ENCODE data around the gene BTBD3. TPM values are rescaled to one million over a fixed set of nuclear protein-coding genes. Genes with fewer than 3 reads are reported as not detected.

Gene BTBD3
- total and polyA plus RNA-seq, 2 donors (not counting 3 experiments of a cell fraction or from before 2014, with no cell fraction given), result 18.6 to 29.3 TPM

GRCh38 chr20:11965602-11966001 lies 47.9 kb downstream of the BTBD3 start:
- intact Hi-C loops (cut with micrococcal nuclease) (no loop called here), dilution Hi-C loops (cut with MboI; ENCODE audit: extremely low pct_ligation_motif_present, low sequenced_read_pairs) (no loop called here)
- H2AFZ ChIP-seq (ENCODE audit: low read depth, low read length), result no peak overlapping the region
- H3K27me3 ChIP-seq (ENCODE audit: control insufficient read depth in 2 of 2, insufficient read depth in 2 of 2, low read length in 2 of 2), result no peaks in the 10 kb centered on the region
- BruUV-seq (replicated peaks), result no TSS peak
- no peak for FAIRE-seq
- no peak overlapping the region for H3K9ac ChIP-seq (replicated peaks; ENCODE audit: extremely low read depth, insufficient read depth, low read length)
- TF ChIP-seq MYC (IDR thresholded peaks at IDR 0.05; ENCODE audit: low read depth, low read length), result no peak
- no peak for TF ChIP-seq CTCF (IDR thresholded peaks at IDR 0.05; ENCODE audit: extremely low read depth in 1 of 2, insufficient read depth in 1 of 2, low read depth in 1 of 2, low read length in 2 of 2)
- TF ChIP-seq MAX (IDR thresholded peaks at IDR 0.05; ENCODE audit: insufficient read depth, insufficient read length), result no peak
- no peak for TF ChIP-seq EZH2 (IDR thresholded peaks at IDR 0.05; ENCODE audit: borderline replicate concordance, low read depth, low read length, severe bottlenecking)
- no peak for TF ChIP-seq POLR2A (IDR thresholded peaks at IDR 0.05; ENCODE audit: low read depth, low read length)
- no peak for TF ChIP-seq GATA2 (IDR thresholded peaks at IDR 0.05; ENCODE audit: insufficient read depth, insufficient read length, low read depth, low read length)
- TF ChIP-seq POLR2AphosphoS5 (IDR thresholded peaks at IDR 0.05; ENCODE audit: insufficient read depth, low read depth, low read length), result no peak
- no peak for TF ChIP-seq JUN (IDR thresholded peaks at IDR 0.05; ENCODE audit: borderline replicate concordance, insufficient read depth, insufficient read length, low read depth)
- no peak for TF ChIP-seq FOS (IDR thresholded peaks at IDR 0.05; ENCODE audit: borderline replicate concordance, insufficient read depth, low read length)
- no peak overlapping the region for H3K4me3 ChIP-seq (replicated peaks in 1 of 3; ENCODE audit: insufficient read depth in 1 of 3, low read depth in 1 of 3, low read length in 3 of 3)
- no peaks in the 10 kb centered on the region for H4K20me1 ChIP-seq (replicated peaks; ENCODE audit: control insufficient read depth, extremely low read depth, insufficient read depth, low read length)
- POLR2A ChIA-PET, result no interaction called here
- CTCF ChIA-PET, result interaction anchor here (1.9 kb wide), 1 partner anchor 290 kb away, joined by 9 read pairs; no protein-coding TSS in a partner anchor
- no peak overlapping the region for H3K27ac ChIP-seq (ENCODE audit: insufficient read depth, low read depth, low read length)
- no peak for DNase-seq (ENCODE audit: low read depth, low spot score)
- H3K4me2 ChIP-seq (ENCODE audit: insufficient read depth, low read length), result no peak overlapping the region
- H3K9me1 ChIP-seq (replicated peaks; ENCODE audit: control insufficient read depth, extremely low read depth, insufficient read depth, low read length), result no peaks in the 10 kb centered on the region
- no peaks in the 10 kb centered on the region for H3K9me3 ChIP-seq (replicated peaks; ENCODE audit: control insufficient read depth, insufficient read depth, low read length)
- no peaks in the 10 kb centered on the region for H3K36me3 ChIP-seq (ENCODE audit: control insufficient read depth in 2 of 2, extremely low read depth in 1 of 2, insufficient read depth in 2 of 2, low read length in 2 of 2)
- H3K4me1 ChIP-seq (ENCODE audit: control insufficient read depth, extremely low read depth, insufficient read depth, low read length), result no peaks in the 10 kb centered on the region
- H3K79me2 ChIP-seq (ENCODE audit: control insufficient read depth, insufficient read depth, low read length), result no peaks in the 10 kb centered on the region

All from endothelial cell of umbilical vein (primary cell).